Fibroblast of skin of abdomen (primary cell): ENCODE measurements around the gene PTDSS2. TPM values are rescaled to one million over a fixed set of nuclear protein-coding genes. Genes with fewer than 3 reads are reported as not detected.
"Not testable (repeated sequence)": the region's sequence is repeated elsewhere in the genome, so short reads cannot be mapped to it uniquely, and the experiment has no call there.

Experiments
- DNase-seq: peaks from one replicate; pipeline ENCODE4 v3.0.0-alpha.2; 2013
- polyA plus RNA-seq, 2 experiments: library from polyadenylated mRNA; unstranded; fragments of 120-200 nt; gene quantifications; one replicate each; pipeline ENCODE4 v1.2.1, GENCODE V29; 2013; ENCODE audit not compliant: insufficient read length in 2 of 2

PTDSS2 gene
- 24.7 TPM for polyA plus RNA-seq (2013, experiment 1 of 2; ENCODE audit: insufficient read length)
- polyA plus RNA-seq (2013, experiment 2 of 2; ENCODE audit: insufficient read length) = 26.9 TPM

DNA sequence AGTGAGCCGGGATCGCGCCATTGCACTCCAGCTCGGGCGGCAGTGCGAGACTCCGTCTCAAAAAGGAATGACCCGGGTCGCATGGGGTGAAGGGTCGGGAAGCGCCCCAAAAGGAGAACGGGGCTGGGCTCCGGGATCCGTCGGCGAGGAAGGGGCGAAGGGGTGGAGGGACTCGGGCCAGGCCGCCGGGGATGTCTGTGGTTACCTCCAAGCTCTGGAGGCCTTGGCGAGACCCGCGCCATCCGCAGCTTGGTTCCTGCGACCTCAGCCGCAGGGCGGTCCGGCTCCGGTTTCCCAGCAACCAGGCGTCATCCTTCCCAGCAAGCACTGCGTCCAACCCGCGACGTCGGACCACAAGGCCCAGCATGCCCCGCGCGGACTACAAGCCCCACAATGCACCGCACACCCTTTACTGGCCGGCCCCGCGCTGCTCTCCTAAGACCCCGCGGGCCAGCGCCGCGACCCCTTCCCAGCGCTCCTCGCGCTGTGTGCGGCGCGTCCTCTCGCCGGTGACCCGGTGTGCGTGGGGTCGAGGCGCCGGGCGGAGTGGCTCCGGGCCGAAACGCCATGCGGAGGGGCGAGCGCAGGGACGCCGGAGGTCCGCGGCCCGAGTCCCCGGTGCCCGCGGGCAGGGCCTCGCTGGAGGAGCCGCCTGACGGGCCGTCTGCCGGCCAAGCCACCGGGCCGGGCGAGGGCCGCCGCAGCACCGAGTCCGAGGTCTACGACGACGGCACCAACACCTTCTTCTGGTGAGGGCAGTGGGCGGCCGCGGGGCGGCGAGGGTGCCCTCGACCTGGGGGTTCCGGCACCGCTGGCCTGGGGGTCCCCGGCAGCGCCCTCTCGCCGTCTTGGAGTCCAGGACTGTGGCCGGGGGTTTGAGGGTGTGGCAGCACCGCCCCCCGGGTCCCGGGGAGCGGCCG lies at the start of gene PTDSS2:
TSS of gene PTDSS2 (plus strand) at position 391 of the 920 bp plus-strand sequence. CDS start at position 568, 177 bp downstream.
- peak; percentile 94 for DNase-seq

DNA sequence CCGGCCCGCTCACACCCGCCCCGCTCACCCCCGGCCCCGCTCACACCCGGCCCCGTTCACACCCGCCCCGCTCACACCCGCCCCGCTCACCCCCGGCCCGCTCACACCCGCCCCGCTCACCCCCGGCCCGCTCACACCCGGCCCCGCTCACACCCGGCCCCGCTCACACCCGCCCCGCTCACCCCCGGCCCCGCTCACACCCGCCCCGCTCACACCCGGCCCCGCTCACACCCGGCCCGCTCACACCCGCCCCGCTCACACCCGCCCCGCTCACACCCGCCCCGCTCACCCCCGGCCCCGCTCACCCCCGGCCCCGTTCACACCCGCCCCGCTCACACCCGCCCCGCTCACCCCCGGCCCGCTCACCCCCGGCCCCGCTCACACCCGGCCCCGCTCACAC lies 48.9 kb upstream of the PTDSS2 start:
- DNase-seq = not testable (repeated sequence)

DNA sequence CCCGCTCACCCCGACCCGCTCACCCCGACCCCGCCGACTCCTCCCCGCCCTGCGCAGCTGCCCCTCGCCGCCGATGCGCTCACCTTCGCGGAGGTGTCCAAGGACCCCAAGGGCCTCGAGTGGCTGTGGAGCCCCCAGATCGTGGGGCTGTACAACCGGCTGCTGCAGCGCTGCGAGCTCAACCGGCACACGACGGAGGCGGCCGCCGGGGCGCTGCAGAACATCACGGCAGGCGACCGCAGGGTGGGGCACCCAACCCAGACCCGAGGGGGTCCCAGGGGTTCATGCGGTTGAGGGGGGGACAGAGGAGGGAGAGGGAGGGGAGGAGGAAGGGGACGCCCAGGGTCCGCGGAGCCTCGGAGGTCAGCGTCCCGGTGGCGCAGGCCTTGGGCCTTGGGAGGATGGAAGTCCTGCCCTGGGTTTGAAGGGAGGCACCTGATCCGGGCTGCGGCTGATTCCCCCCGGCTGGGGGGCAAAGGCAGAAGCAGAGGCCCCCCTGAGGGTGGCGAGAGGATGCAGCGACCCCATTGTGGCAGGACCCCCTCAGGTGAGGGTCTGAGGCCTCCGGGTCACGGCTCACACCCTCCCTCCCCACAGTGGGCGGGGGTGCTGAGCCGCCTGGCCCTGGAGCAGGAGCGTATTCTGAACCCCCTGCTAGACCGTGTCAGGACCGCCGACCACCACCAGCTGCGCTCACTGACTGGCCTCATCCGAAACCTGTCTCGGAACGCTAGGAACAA lies 46.9 kb upstream of the PTDSS2 start:
- DNase-seq = no peak

- DNase-seq = no peak
Observed at GRCh38 chr11:403761-404431, 46.2 kb upstream of the PTDSS2 start.

DNA sequence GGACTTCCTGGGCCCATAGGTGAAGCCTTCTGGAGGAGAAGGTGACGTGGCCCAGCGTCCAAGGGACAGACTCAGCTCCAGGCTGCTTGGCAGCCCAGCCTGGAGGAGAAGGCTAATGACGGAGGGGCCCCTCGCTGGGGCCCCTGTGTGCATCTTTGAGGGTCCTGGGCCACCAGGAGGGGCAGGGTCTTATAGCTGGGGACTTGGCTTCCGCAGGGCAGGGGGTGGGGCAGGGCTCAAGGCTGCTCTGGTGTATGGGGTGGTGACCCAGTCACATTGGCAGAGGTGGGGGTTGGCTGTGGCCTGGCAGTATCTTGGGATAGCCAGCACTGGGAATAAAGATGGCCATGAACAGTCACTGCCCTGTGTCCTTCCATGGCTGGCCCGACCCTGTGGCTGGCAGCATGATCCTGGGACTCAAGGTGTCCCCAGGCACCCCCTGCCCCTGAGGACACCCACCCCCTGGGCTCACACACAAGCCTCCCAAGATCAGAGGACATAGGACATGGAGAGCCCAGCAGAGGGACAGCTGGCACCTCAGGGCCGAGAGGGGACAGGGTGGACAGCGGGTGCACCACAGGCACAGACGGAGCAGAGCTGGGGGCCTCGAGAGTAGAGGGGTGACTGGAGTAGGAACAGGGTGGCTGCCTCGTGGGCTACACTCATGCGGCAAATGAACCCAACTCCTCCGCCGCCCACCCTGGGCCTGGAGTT lies 45.4 kb upstream of the PTDSS2 start:
- DNase-seq = no peak

DNA sequence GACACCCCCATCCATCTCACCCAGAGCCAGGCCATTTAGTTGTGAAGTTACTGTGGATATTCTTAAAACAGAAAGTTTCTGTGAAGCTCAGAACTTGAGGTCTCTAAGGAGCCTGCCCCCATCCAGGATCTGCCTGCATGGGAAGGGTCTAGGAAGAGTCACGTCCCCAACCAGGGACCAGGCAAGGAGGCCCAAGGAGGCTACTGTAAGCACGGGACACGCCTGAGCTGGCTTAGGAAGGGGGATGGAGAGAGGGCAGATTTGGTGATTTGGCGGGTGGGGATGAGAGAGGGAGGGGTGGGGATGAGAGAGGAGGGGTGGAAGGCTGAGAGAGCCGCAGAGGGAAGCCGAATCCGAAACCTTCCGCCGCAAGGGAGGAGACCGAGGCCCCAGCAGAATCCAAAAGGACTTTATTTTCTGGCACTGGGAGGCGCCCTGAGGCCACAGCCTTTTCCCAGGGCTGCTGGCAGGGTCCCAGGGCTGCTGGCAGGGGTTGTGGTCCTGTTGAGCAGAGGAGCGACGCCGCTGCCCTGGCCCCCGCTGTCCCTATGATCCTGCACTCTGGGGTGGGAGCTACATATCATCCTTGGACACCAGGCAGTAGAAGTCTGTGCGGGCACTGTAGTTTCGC lies 44.6 kb upstream of the PTDSS2 start:
- DNase-seq = no peak

- no peak for DNase-seq
Observed at GRCh38 chr11:405954-406795, 43.9 kb upstream of the PTDSS2 start.

DNA sequence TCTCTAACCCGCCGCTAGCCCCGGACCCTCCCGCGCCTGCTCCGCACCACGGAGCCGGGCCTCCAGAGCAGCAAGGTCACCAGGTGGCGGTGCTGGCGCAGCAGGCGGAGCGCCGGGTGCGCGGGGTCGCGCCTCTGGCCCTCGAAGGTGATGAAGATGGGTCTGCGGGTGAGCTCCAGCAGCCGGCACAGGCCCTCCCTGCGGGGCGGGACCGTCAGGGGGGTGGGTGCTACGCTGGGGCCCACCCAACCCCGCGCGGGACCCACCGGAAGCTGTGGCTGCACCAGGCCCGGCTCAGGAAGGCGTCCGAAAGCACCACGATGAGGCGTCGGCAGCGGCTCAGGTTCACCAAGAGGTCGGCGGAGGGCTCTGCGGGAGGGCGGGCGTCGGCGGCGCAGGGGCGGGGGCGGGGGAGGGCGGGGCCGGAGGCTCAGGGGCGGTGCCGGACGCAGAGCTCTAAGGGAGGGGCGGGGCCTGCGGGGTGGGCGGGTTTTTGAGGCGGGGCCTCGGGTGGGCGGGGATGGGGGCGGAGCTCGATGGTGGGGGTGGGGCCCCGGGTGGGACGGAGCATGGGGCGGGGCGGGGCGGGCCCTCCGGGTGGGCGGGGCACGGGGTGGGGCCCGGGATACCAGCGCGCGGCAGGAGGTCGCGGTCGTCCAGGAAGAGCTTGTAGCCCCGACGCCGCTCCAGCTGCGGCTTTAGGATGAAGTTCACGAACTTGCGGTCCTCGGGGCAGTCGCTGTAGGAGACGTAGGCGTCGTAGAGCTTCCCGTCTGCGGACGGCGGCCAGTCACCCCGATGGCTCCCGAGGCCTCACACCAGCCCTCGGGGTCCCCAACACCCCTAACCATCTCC lies 43.1 kb upstream of the PTDSS2 start:
- DNase-seq = peak; percentile 86

GRCh38 chr11:407651-408123 lies 42.4 kb upstream of the PTDSS2 start:
- DNase-seq = no peak

DNA sequence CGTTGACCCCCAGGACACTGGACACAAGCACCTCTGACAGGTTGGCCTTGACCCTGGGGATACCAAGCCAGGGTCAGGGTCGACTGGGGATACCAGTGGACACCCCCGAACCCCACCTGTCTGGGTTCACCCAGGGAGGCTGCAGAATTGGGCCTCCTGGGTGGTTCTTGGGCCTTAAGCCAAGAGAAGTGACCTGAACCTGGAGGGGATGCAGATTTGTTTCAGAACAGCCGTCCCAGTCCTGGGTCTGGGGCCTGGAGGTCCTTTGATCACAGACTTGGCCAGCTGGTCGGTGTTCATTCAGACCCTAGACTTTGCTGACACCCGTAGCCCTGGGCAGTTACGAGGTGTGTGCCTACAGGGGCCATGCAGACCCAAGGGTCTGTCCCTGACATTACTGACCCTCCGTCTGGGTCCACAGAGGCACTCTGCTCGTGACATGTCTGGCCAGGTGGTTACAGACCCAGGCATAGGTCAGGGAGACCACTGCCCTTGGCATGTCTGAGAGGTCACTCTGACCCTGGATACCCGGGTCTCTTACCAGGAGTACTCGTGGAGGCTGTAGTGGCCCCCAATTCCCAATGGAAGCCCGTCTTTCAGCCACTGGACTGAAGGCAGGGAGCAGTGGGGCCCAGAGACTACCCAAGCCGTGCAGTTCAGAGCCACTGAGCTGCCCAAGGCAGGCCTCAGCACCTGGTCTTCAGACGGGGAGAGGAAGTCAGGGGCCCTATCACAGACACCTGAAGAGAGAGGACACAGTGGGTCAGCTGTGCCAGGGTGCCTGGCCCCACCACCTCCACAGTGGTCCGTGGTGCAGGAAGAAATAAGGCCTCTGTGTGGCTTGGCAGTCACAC lies 41.7 kb upstream of the PTDSS2 start:
- no peak for DNase-seq

- DNase-seq = no peak
Observed at GRCh38 chr11:409008-409599, 41.0 kb upstream of the PTDSS2 start.

DNA sequence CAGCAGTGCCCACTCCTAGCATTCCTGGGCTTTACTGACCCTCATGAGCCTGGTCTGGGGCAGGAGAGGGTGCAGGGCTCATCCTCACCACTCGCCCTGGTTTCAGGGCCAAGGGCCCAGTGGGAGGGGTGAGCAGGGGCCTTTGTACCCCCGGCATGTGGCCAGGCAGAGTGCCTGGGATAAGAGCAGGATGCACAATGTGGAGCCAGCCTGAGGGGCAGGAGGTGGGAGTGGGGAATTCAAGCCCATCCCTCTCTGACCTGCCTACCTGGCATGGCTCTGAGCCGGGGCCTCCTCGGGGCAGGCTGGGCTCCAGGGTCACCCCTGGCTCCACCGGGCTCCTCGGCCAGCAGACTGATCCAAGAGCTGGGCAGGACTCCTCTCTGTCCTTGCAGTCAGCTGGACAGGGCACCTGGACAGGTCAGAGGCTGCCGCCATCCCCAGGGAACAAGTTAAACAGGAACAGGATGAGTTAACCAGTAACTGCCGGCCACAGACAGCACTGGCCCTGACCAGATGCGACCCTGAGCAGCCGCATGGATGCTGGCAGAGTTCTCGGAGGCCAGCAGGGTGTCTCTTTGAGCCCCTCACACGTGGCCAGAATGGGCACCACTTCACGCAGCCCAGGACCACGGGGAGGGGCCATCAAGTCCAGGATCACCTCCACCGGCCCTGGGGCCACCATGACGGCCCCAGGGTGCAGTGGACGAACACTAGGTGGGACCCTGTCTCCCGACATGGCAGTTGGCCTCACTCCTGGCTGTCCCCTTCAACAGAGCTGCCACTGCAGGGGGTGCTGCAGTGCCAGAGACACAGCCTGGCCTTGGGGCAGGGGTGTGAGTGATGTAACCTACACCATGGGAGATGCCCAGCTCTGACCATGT lies 40.2 kb upstream of the PTDSS2 start:
- no peak for DNase-seq

GRCh38 chr11:410711-411110 lies 39.4 kb upstream of the PTDSS2 start:
- DNase-seq = not testable (repeated sequence)

- not testable (repeated sequence) for DNase-seq
Observed at GRCh38 chr11:411520-411919, 38.6 kb upstream of the PTDSS2 start.

GRCh38 chr11:412641-413119 lies 37.4 kb upstream of the PTDSS2 start:
- DNase-seq = no peak

- no peak for DNase-seq
Observed at GRCh38 chr11:413120-414081, 36.7 kb upstream of the PTDSS2 start.
